Measurements from ENCODE around the gene NAV3. TPM values are rescaled to one million over a fixed set of nuclear protein-coding genes. Genes with fewer than 3 reads are reported as not detected.

NAV3 gene
- total and polyA plus RNA-seq, 2 of the 4 experiments (the other 2 are of a cell fraction): 25.5 to 106 TPM

DNA sequence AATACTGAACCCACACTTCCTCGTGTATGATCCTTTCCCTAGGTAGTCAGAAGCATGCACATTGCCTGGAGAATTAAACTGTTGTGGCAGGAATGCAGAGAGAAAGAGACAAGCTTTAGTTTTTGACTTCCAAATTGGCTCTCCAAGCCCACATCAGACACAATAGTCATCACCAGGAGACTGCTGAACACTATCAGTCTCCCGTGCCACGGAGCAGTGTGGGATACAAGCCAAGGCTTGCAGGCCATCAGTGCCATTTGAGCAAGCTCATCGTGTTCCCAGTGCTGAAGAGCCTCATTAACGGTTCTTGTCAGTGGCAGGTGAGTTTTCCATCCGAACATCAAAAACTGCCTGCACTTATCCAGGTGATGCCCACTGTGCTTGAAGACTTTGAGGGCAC is 410.8 kb downstream of the NAV3 start:
- H3K9me1 ChIP-seq (ENCODE audit: insufficient read depth, low read length): no peaks in the 10 kb centered on the region
- ATAC-seq (ENCODE audit: low read depth) (no peak), DNase-seq (no peak)
- BruUV-seq (replicated peaks): no TSS peak
- H2AFZ ChIP-seq (replicated peaks; ENCODE audit: low read length, poor library complexity): no peak overlapping the region
- H2AK5ac ChIP-seq (ENCODE audit: low read depth, low read length): no peak overlapping the region
- WGBS, 2 experiments (ENCODE audit: extremely low coverage in 2 of 2, insufficient read length in 1 of 2): 78% methylated on average over 2 of the region's 6 CpGs; no CpG with 5 or more reads in 1 of the 2 experiments
- H3K14ac ChIP-seq (replicated peaks; ENCODE audit: low read depth, low read length): no peak overlapping the region
- H3K9ac ChIP-seq (ENCODE audit: low read depth, low read length): no peak overlapping the region
- H3K4me2 ChIP-seq (ENCODE audit: low read depth, low read length): no peak overlapping the region
- H3K27ac ChIP-seq (ENCODE audit: insufficient read depth, low read length): no peak overlapping the region
- no peaks in the 10 kb centered on the region for H3K27me3 ChIP-seq (ENCODE audit: control insufficient read depth, insufficient read depth, low read length)
- H2BK15ac ChIP-seq (ENCODE audit: low read depth, low read length): no peak overlapping the region
- dilution Hi-C loops (cut with HindIII; ENCODE audit: low sequenced_read_pairs, unreplicated experiment) (no loop called here), in situ Hi-C loops (cut with MboI; ENCODE audit: low sequenced_read_pairs) (no loop called here), intact Hi-C loops (cut with micrococcal nuclease) (no loop called here)
- no peaks in the 10 kb centered on the region for H3K9me3 ChIP-seq (ENCODE audit: control insufficient read depth, insufficient read depth, low read length)
- H3K56ac ChIP-seq (ENCODE audit: extremely low read depth, insufficient read depth, low read length): no peak overlapping the region
- H4K91ac ChIP-seq (ENCODE audit: insufficient read depth, low read depth, low read length): no peak overlapping the region
- TF ChIP-seq RFX5 (IDR thresholded peaks at IDR 0.05; ENCODE audit: low read depth, low read length): no peak
- no peak for TF ChIP-seq MAZ (IDR thresholded peaks at IDR 0.05; ENCODE audit: borderline replicate concordance, low read depth, low read length)
- TF ChIP-seq, protein P1, sequence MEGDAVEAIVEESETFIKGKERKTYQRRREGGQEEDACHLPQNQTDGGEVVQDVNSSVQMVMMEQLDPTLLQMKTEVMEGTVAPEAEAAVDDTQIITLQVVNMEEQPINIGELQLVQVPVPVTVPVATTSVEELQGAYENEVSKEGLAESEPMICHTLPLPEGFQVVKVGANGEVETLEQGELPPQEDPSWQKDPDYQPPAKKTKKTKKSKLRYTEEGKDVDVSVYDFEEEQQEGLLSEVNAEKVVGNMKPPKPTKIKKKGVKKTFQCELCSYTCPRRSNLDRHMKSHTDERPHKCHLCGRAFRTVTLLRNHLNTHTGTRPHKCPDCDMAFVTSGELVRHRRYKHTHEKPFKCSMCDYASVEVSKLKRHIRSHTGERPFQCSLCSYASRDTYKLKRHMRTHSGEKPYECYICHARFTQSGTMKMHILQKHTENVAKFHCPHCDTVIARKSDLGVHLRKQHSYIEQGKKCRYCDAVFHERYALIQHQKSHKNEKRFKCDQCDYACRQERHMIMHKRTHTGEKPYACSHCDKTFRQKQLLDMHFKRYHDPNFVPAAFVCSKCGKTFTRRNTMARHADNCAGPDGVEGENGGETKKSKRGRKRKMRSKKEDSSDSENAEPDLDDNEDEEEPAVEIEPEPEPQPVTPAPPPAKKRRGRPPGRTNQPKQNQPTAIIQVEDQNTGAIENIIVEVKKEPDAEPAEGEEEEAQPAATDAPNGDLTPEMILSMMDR (conservative IDR thresholded peaks at IDR 0.05; ENCODE audit: low read depth, low read length): no peak
- no peak for TF ChIP-seq CHD1 (IDR thresholded peaks at IDR 0.05; ENCODE audit: low read depth, low read length)
- no peak for TF ChIP-seq MAFK (IDR thresholded peaks at IDR 0.05; ENCODE audit: low read depth, low read length)
- TF ChIP-seq, protein P2, sequence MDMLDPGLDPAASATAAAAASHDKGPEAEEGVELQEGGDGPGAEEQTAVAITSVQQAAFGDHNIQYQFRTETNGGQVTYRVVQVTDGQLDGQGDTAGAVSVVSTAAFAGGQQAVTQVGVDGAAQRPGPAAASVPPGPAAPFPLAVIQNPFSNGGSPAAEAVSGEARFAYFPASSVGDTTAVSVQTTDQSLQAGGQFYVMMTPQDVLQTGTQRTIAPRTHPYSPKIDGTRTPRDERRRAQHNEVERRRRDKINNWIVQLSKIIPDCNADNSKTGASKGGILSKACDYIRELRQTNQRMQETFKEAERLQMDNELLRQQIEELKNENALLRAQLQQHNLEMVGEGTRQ (IDR thresholded peaks at IDR 0.05; ENCODE audit: low read depth, low read length): no peak
- TF ChIP-seq, protein P3, sequence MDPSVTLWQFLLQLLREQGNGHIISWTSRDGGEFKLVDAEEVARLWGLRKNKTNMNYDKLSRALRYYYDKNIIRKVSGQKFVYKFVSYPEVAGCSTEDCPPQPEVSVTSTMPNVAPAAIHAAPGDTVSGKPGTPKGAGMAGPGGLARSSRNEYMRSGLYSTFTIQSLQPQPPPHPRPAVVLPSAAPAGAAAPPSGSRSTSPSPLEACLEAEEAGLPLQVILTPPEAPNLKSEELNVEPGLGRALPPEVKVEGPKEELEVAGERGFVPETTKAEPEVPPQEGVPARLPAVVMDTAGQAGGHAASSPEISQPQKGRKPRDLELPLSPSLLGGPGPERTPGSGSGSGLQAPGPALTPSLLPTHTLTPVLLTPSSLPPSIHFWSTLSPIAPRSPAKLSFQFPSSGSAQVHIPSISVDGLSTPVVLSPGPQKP (IDR thresholded peaks at IDR 0.05; ENCODE audit: borderline replicate concordance, low read depth, low read length): no peak
- TF ChIP-seq FOS (IDR thresholded peaks at IDR 0.05; ENCODE audit: low read depth, low read length): no peak
- no peak for TF ChIP-seq RAD21 (IDR thresholded peaks at IDR 0.05; ENCODE audit: low read length)
- TF ChIP-seq MXI1 (IDR thresholded peaks at IDR 0.05; ENCODE audit: borderline replicate concordance, low read depth, low read length): no peak
- no peak for TF ChIP-seq RCOR1 (IDR thresholded peaks at IDR 0.05; ENCODE audit: insufficient replicate concordance, low read length)
- no peaks in the 10 kb centered on the region for H3K79me1 ChIP-seq (ENCODE audit: low read depth in 1 of 2, low read length in 2 of 2)
- ChIA-PET CTCF (no interaction called here), POLR2A (ENCODE audit: unreplicated experiment) (no interaction called here)
- no peaks in the 10 kb centered on the region for H4K20me1 ChIP-seq (ENCODE audit: insufficient read depth, low read length)
- H3K23ac ChIP-seq (ENCODE audit: low read depth, low read length): no peak overlapping the region
- no peaks in the 10 kb centered on the region for H3K4me1 ChIP-seq (ENCODE audit: control insufficient read depth, insufficient read depth, low read length)
- no peak overlapping the region for H4K5ac ChIP-seq (ENCODE audit: low read depth, low read length)
- no peak overlapping the region for H3K4me3 ChIP-seq (ENCODE audit: insufficient read depth, low read depth, low read length)
- no peaks in the 10 kb centered on the region for H3K36me3 ChIP-seq (ENCODE audit: control insufficient read depth, insufficient read depth, low read length)
- H2BK5ac ChIP-seq (ENCODE audit: low read depth, low read length, poor library complexity, severe bottlenecking): no peak overlapping the region
- no peak overlapping the region for H3K18ac ChIP-seq (ENCODE audit: low read depth, low read length)
- no peak overlapping the region for H3K4ac ChIP-seq (ENCODE audit: low read depth, low read length)
- no peak overlapping the region for H4K8ac ChIP-seq (ENCODE audit: low read depth in 2 of 2, low read length in 2 of 2)
- no peak overlapping the region for H2AK9ac ChIP-seq (replicated peaks; ENCODE audit: low read depth, low read length, poor library complexity)
- H2BK120ac ChIP-seq (ENCODE audit: low read depth, low read length): no peak overlapping the region
- H2BK20ac ChIP-seq (ENCODE audit: low read depth, low read length): no peak overlapping the region

Data from IMR-90 (cell line).